Stomach (tissue), 4 donors: Measurements from ENCODE around the gene SPANXC.

Experiments
- CTCF ChIP-seq, 7 experiments: fragments of 450-650 bp in 4 of 7; fragments of 200-600 bp in 3 of 7; sonication (generic) in 3 of 7; IDR thresholded peaks; one replicate each; pipeline ENCODE4 v1.5.1; 2016 to 2019; ENCODE audit warnings: antibody characterized with exemption in 7 of 7, control low read depth in 2 of 7, mild to moderate bottlenecking in 1 of 7
- EP300 ChIP-seq: sonication (generic); formaldehyde crosslinking; IDR thresholded peaks from one replicate; pipeline ENCODE4 v1.6.1; 2017; ENCODE audit warnings: antibody characterized with exemption
- POLR2A ChIP-seq, 4 donors: fragments of 450-650 bp; IDR thresholded peaks; one replicate each; pipeline ENCODE4 v1.6.1; 2016; ENCODE audit warnings: antibody characterized with exemption in 4 of 4, control low read depth in 2 of 4, mild to moderate bottlenecking in 1 of 4, moderate library complexity in 1 of 4
- POLR2AphosphoS5 ChIP-seq, 3 donors: sonication (generic); formaldehyde crosslinking; IDR thresholded peaks; one replicate each; pipeline ENCODE4 v1.6.1; 2016; ENCODE audit warnings: antibody characterized with exemption in 3 of 3

- TF ChIP-seq POLR2A (IDR thresholded peaks at IDR 0.05) (no peak), CTCF (IDR thresholded peaks at IDR 0.05) (no peak), EP300 (no peak), POLR2AphosphoS5 (IDR thresholded peaks at IDR 0.05) (no peak)
These were observed 20.7 kb downstream of the SPANXC start for GRCh38 chrX:141221611-141222010.
